Activated CD8-positive, alpha-beta memory T cell treated with anti-CD3 and anti-CD28 coated beads, Interleukin-2, amount 10 ng/mL, durations not matched to agents 7 days and 5 days (primary cell): ENCODE data around the gene RTL10. TPM values are rescaled to one million over a fixed set of nuclear protein-coding genes. Genes with fewer than 3 reads are reported as not detected.

ENCODE experiments used
- ATAC-seq: fragments of 150-1000 bp; cut with Tn5 transposase; one replicate; pipeline ENCODE4 v1.10.0; 2021; ENCODE audit warnings: moderate library complexity
- CTCF ChIA-PET: fragments of 350-600 bp; sonication (Branson Sonifier 250); formaldehyde crosslinking; loops from one replicate; lab custom pipeline; 2021; ENCODE audit warnings: antibody characterized with exemption; lab: Charles Lee
- DNase-seq: peaks from one replicate; pipeline ENCODE4 v3.0.0-alpha.2; 2020
- H3K27ac Mint-ChIP-seq: one replicate; pipeline ENCODE4 v1.8.0; 2021; ENCODE audit warnings: mild to moderate bottlenecking, mixed read lengths
- H3K27me3 Mint-ChIP-seq: one replicate; pipeline ENCODE4 v1.8.0; 2021; ENCODE audit warnings: mixed read lengths
- H3K36me3 Mint-ChIP-seq: one replicate; pipeline ENCODE4 v1.8.0; 2021; ENCODE audit warnings: mild to moderate bottlenecking, mixed read lengths
- H3K4me1 Mint-ChIP-seq: one replicate; pipeline ENCODE4 v1.8.0; 2021; ENCODE audit warnings: mixed read lengths
- H3K4me3 Mint-ChIP-seq: one replicate; pipeline ENCODE4 v1.8.0; 2021; ENCODE audit warnings: mild to moderate bottlenecking, moderate library complexity, mixed read lengths
- H3K9me3 Mint-ChIP-seq: one replicate; pipeline ENCODE4 v1.8.0; 2022; ENCODE audit warnings: low read depth, mixed read lengths
- total RNA-seq, 2 experiments: library from RNA; stranded (reverse); gene quantifications; one replicate each; pipeline ENCODE4 v1.2.3, GENCODE V29; 2021

RTL10 gene, protein sequence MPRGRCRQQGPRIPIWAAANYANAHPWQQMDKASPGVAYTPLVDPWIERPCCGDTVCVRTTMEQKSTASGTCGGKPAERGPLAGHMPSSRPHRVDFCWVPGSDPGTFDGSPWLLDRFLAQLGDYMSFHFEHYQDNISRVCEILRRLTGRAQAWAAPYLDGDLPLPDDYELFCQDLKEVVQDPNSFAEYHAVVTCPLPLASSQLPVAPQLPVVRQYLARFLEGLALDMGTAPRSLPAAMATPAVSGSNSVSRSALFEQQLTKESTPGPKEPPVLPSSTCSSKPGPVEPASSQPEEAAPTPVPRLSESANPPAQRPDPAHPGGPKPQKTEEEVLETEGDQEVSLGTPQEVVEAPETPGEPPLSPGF
- 10 to 100 TPM; 12.8 to 15.9 TPM for total RNA-seq

DNA sequence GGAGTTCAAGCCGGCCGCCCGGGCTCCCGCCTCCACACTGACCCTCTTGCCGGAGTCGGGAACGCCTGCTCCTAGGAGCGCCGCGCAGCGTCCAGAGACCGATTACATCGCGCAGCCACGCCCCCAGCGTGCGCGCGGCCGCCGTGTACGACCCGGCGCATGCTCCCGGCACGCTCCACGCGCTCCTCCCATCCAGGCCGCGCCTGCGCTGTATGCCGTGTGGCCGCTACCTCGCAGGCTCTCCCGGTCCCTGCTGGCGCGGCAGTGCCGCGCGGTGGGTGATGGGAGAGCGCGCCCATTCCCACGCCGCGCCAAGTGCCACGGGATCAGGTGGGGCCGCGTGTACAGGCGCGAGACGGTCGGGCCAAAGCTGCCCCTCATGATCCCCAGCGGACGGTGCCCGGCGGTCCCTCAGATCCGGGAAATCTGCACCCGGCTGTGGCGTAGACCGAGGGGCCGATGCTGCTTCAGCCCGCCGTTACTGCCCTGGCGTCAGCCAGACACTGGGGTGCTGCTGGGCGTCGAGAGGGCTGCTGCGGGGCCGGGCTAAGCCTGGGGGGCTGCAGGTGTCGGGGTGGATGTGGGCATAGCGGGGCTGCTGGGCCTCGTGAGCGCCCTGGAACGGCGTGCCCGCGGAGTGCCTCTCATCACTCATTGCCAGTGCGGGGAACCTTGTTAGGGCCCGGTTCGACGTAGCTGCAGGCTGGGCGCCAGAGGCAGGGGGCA, at the start of gene RTL10, which contains the start of gene GNB1L:
RTL10 (minus strand) TSS at position 97 of the 726 bp plus-strand sequence. CDS start 2,613 bp downstream, outside the sequence.
GNB1L (minus strand) TSS at position 97 of the 726 bp plus-strand sequence. CDS start 33,519 bp downstream, outside the sequence.
- CTCF ChIA-PET = interaction anchor here (0.7 to 1.7 kb wide), 7 partner anchors 9 to 136 kb away, joined by 3 to 8 read pairs (median 3); no protein-coding TSS in a partner anchor
- peak; percentile 96 for DNase-seq
- Mint-ChIP-seq H3K4me3 (peak within 1 kb of the TSS; percentile 84), H3K27ac (peak within 1 kb of the TSS; percentile 94), H3K36me3 (peaks cover 10% of the 10 kb centered on the region), H3K9me3 (no peaks in the 10 kb centered on the region), H3K27me3 (no peaks in the 10 kb centered on the region), H3K4me1 (peaks cover 37% of the 10 kb centered on the region)
- ATAC-seq = peak; percentile 94

DNA sequence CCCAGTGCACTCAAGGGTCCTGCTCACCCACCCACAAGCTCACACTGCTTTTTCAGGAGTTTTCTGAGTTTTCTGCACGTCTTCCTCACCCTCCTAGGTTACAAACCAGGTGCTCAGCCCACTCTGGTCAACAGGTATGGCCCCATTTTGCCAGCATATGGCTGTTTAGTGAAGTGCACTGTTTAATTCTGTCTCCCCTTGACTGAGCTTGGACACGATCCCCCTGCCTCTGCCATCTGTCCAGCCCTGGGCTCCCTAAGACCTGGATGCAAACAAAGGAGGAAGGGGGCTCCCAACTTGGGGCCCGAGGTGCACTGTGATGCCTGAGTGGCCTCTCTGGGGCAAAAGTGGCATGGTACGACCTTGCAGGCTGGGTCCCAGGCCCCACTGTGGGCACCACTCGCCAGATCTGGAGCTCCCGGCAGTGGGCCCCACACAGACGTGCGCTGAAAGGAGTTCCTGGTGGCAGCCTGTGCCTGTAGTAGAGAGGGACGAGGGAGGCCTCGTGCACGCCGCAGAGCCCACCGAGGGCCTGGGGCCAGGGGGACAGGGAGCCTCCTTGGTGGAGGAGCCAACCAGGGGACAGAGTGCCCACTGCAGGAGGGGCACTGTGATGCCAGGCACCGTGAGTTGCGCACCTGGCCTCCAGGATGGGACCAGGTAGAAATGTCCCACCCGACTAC, 49.6 kb upstream of the RTL10 start:
- Mint-ChIP-seq H3K36me3 (no peaks in the 10 kb centered on the region), H3K27ac (no peak overlapping the region), H3K4me3 (no peak overlapping the region), H3K9me3 (no peaks in the 10 kb centered on the region), H3K4me1 (no peaks in the 10 kb centered on the region), H3K27me3 (no peaks in the 10 kb centered on the region)
- no peak for ATAC-seq
- no peak for DNase-seq
- CTCF ChIA-PET = interaction anchor here (6.2 kb wide), 1 partner anchor 174 kb away, joined by 35 read pairs; no protein-coding TSS in a partner anchor

DNA sequence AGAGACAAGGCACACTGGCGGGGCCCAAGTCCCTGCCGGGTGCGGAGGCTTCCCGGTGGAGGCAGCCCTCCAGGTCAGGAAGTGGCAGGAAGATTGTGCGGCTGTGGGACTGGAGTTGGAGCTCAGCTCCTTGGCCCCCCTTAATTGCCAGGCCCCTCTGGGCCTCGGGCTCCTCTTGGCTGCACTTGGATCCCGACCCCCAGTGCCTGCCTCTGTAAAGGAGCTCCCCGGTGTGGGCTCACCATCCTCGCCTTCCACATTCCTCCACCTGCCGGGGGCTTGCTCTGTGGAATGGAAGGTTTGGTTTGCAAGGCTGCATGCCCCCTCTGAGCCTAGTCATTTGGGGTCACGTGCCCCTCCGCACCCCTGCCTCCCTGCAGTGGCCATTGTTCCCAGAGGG, 48.8 kb upstream of the RTL10 start:
- DNase-seq = no peak
- no peak for ATAC-seq
- Mint-ChIP-seq H3K4me1 (no peaks in the 10 kb centered on the region), H3K27me3 (no peaks in the 10 kb centered on the region), H3K27ac (no peak overlapping the region), H3K4me3 (no peak overlapping the region), H3K9me3 (no peaks in the 10 kb centered on the region), H3K36me3 (no peaks in the 10 kb centered on the region)
- CTCF ChIA-PET = interaction anchor here (6.2 kb wide), 1 partner anchor 173 kb away, joined by 35 read pairs; no protein-coding TSS in a partner anchor

DNA sequence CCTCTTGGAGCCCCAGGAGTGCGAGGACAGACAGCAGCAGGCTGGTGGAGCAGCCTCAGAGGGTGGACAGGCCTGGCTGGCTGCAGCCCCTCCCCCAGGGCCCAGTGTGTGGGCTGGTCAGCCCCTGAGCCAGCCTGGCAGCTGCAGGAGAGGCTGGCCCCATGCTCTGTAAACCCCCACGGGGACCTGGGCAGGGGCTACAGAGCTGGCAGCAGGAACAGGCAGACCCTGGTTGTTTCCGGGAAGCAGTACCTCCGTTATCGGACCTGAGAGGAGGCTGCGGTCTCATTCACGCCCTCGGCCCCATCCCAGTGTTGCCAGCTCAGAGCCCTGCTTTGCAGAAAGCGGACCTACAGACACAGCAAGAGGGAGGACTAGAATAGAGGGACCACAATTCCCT, 48.4 kb upstream of the RTL10 start:
- ATAC-seq (no peak), DNase-seq (no peak)
- no peaks in the 10 kb centered on the region for H3K4me1 Mint-ChIP-seq
- H3K27ac Mint-ChIP-seq = no peak overlapping the region
- no peaks in the 10 kb centered on the region for H3K9me3 Mint-ChIP-seq
- CTCF ChIA-PET = interaction anchor here (6.2 kb wide), 1 partner anchor 172 kb away, joined by 35 read pairs; no protein-coding TSS in a partner anchor
- no peaks in the 10 kb centered on the region for H3K36me3 Mint-ChIP-seq
- H3K4me3 Mint-ChIP-seq = no peak overlapping the region
- no peaks in the 10 kb centered on the region for H3K27me3 Mint-ChIP-seq

DNA sequence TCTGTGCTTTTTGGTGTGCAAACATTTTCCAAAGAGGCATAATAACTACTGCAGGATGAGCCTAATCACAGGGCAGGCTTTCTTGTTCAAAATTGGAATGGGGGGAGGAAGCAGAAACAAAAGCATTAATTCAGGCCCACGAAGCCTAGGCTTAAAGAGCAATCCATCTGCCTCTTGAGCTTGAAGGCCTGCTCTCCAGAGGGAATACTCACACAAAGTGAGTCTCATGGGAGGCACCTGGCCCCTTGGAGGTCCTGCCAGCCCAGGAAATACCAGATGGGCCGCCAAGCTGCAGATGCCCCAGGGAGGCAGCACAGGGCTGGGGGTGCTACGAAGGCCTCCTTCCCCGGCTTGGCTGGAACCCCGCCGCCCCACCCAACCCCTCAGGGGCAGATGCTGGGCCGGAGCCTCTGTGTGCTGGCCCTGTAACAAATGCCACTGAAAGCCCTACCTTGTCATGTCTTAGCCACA, 47.6 kb upstream of the RTL10 start:
- no peak for ATAC-seq

DNA sequence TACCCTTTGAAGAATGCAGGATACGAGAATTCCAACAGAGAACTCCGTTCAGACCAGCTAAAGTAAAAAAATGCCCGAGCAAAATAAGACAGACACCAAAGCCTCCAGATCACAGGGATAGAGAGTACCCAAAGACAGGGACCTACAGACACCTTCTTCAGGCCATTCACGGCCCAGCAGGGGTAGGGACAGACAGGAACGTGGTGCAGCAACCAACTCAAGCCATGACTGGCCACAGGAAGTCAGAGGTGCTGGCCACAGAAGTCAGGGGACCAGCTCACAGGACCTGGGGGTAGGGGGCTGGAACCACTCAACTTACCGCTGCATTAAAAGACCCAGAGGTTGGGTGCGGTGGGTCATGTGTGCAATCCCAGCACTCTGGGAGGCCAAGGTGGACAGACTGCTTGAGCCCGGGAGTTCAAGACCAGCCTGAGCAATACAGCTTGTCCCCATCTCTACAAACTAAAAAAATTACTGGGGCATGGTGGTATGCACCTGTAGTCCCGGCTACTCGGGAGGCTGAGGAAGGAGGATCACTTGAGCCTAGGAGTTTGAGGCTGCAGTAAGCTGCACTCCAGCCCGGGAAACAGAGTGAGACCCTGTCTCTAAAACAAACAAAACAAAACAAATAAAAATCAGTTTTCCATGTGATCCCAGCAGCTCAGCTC, 47.0 kb upstream of the RTL10 start:
- peak overlapping the region; percentile 40 for H3K27ac Mint-ChIP-seq
- H3K9me3 Mint-ChIP-seq = no peaks in the 10 kb centered on the region
- no peaks in the 10 kb centered on the region for H3K27me3 Mint-ChIP-seq
- CTCF ChIA-PET = interaction anchor here (1.6 to 6.2 kb wide), 3 partner anchors 9 to 171 kb away, joined by 4 to 35 read pairs (median 9); no protein-coding TSS in a partner anchor
- H3K4me3 Mint-ChIP-seq = no peak overlapping the region
- DNase-seq = no peak
- H3K4me1 Mint-ChIP-seq = no peaks in the 10 kb centered on the region
- ATAC-seq = no peak
- H3K36me3 Mint-ChIP-seq = no peaks in the 10 kb centered on the region

More for the DNA sequence above, 47.6 kb upstream of the RTL10 start:
- no peak for DNase-seq
- no peak overlapping the region for H3K27ac Mint-ChIP-seq
- no peaks in the 10 kb centered on the region for H3K9me3 Mint-ChIP-seq
- no peaks in the 10 kb centered on the region for H3K36me3 Mint-ChIP-seq
- no peaks in the 10 kb centered on the region for H3K4me1 Mint-ChIP-seq
- no peak overlapping the region for H3K4me3 Mint-ChIP-seq
- CTCF ChIA-PET = interaction anchor here (2.1 to 6.2 kb wide), 2 partner anchors 8 to 172 kb away, joined by 9 to 35 read pairs; no protein-coding TSS in a partner anchor
- no peaks in the 10 kb centered on the region for H3K27me3 Mint-ChIP-seq

DNA sequence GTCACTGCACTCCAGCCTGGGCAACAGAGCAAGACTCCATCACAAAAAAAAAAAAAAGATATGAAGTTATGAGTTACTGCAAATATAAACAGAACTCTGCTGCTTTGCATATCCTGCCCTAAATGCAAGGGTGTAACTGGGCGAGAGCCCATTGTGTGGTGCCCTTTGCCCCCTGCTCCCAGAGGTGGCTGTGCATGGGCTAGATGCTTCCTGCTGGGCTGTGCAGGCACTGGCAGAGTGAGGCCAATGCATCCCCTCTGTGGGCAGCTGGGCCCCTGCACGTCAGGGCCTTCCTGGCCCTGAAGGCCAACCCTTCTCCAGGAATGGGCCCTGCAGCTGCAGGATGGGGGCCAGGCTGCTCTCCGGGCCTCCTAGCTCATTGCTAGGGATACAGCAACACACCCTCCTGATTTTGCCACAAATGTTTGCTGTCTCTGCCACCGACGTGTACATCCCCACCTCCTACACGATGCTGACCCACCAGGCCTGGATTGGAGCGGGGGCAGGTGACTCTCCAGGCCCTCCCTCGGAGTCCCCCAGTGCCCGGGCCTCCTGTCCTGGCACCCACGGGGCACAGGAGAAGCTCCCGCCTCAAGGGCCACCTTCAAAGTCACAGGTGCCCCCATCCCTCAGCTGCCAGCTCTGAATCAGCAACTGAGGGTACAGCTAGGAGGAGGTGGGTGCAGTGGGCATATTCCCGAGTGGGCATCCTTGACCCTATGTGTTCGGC, 46.2 kb upstream of the RTL10 start:
- Mint-ChIP-seq H3K27me3 (no peaks in the 10 kb centered on the region), H3K4me1 (no peaks in the 10 kb centered on the region), H3K4me3 (no peak overlapping the region), H3K9me3 (no peaks in the 10 kb centered on the region), H3K27ac (no peak overlapping the region), H3K36me3 (no peaks in the 10 kb centered on the region)
- ATAC-seq = no peak
- DNase-seq = no peak
- CTCF ChIA-PET = interaction anchor here (1.6 to 6.2 kb wide), 3 partner anchors 9 to 170 kb away, joined by 4 to 35 read pairs (median 9); no protein-coding TSS in a partner anchor

DNA sequence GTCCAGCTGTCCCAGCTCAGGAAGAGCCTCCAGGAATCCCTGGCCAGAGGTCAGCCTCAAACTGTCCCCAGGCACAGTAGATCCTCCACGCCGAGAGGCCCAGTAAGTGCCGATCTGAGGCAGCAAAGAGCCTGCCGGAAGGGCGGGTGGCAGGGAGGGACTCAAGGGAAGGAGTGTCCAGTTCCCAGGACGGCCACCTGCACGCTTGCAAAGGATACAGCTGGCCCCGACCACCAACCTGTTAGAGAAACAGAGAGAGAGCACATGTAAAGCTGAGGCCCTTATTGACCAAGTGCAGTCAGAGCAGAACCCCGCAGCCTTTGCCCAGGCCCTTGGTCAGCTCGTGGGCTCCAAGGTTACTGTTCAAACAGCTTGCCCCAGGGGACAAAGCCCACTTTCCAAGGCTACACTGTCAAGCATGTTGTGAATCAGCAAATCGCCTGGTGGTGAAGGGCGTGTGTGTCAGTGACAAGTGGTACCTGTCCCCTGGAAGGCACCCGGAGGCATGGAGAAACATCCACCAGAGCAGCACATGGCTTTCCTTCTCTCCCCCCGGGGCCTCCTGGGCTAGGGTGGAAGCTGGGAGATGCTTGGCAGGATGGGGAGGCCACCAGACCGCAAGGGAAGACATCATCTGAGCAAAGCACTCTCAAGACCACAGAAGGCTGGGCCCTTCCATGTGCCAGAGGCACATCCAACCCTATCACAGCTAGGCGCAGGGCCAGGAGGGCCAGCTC, 44.3 kb upstream of the RTL10 start:
- no peak overlapping the region for H3K27ac Mint-ChIP-seq
- H3K9me3 Mint-ChIP-seq = no peaks in the 10 kb centered on the region
- no peak for ATAC-seq
- no peaks in the 10 kb centered on the region for H3K36me3 Mint-ChIP-seq
- no peak overlapping the region for H3K4me3 Mint-ChIP-seq
- no peaks in the 10 kb centered on the region for H3K27me3 Mint-ChIP-seq
- CTCF ChIA-PET = interaction anchor here (1.0 kb wide), 1 partner anchor 168 kb away, joined by 4 read pairs; no protein-coding TSS in a partner anchor
- no peak for DNase-seq
- no peaks in the 10 kb centered on the region for H3K4me1 Mint-ChIP-seq

DNA sequence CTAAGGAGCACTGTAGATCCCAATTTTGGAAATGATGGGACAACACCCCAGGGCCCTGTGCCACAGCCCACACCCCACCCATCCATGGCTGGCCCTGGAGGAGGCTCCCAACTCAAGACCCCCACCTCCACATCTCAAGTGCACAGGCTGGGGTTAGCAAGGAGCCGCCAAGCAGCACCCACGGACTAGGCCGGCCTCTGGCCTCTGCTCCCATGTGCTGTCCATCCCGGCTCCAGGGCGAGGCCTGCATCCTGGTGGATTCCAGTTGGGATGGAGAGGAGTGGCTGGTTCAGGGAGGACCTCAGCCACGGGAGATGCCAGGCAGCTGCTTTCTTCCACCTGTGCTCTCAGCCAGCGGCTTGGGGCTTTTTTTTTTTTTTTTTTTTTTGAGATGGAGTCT, 43.5 kb upstream of the RTL10 start:
- H3K4me3 Mint-ChIP-seq = no peak overlapping the region
- CTCF ChIA-PET = interaction anchor here (1.1 kb wide), 1 partner anchor 12 kb away, joined by 6 read pairs; no protein-coding TSS in a partner anchor
- no peaks in the 10 kb centered on the region for H3K9me3 Mint-ChIP-seq
- H3K4me1 Mint-ChIP-seq = no peaks in the 10 kb centered on the region
- no peak for ATAC-seq
- no peaks in the 10 kb centered on the region for H3K36me3 Mint-ChIP-seq
- no peaks in the 10 kb centered on the region for H3K27me3 Mint-ChIP-seq
- no peak for DNase-seq
- no peak overlapping the region for H3K27ac Mint-ChIP-seq

DNA sequence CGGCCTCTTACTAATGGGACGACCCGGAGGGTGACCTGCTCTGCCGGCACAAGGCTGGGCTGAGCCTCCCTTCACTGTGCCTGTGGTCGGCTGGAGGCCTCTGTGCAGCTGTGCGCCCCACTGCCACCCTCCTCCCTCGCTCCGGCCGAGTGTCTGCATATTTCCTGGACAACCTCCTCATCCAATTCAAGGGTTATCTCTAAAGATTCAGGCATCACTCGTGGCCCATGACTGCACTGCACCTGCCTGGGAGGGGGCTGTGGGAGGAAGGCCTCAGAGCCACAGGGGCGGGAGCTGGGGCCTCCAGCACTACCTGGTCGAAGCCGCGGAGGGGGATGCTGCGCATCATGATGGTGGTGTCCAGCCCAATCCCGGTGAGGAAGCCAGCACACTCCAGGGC, 43.1 kb upstream of the RTL10 start:
- peaks cover 3% of the 10 kb centered on the region for H3K4me1 Mint-ChIP-seq
- CTCF ChIA-PET = interaction anchor here (1.1 to 1.5 kb wide), 2 partner anchors 13 to 167 kb away, joined by 5 to 6 read pairs; no protein-coding TSS in a partner anchor
- no peak for DNase-seq
- no peaks in the 10 kb centered on the region for H3K27me3 Mint-ChIP-seq
- H3K9me3 Mint-ChIP-seq = no peaks in the 10 kb centered on the region
- ATAC-seq = no peak
- H3K4me3 Mint-ChIP-seq = no peak overlapping the region
- no peaks in the 10 kb centered on the region for H3K36me3 Mint-ChIP-seq
- H3K27ac Mint-ChIP-seq = no peak overlapping the region

DNA sequence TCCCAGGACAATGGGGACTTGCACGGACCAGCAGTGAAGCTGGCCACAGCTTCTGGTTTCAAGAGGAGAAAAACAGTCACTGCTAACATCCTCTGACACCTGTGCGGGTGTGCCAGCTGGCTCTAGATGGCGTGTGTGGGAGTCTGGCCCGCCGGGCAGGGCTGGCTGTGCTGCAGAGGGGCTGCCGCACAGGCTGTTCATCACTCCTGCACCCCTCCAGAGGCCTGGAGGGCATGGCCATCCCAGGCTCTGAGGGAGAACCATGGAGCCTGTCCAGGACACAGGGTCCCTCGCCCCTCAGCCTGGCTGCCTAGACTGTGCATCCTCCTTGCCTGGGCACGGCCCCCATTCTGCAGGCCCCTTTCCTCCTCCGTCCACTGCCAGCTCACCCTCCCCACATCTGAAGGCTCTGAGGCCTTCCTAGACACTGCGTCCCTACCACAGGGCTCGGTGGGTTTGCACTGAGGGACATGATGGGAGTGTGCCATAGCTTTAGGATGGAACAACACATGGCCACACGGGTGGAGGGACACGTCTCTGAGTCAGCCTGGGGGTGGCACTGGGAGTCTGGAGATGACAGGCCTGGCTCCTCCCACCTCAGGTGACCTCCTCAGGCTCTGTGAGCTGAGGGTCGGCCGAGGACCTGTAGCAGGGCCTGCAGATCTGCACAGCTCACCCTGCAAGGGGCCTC, 42.1 kb upstream of the RTL10 start:
- CTCF ChIA-PET = interaction anchor here (0.9 to 1.5 kb wide), 3 partner anchors 10 to 166 kb away, joined by 3 to 6 read pairs (median 5); no protein-coding TSS in a partner anchor
- Mint-ChIP-seq H3K4me3 (no peak overlapping the region), H3K27me3 (no peaks in the 10 kb centered on the region), H3K36me3 (no peaks in the 10 kb centered on the region), H3K9me3 (no peaks in the 10 kb centered on the region), H3K4me1 (peaks cover 11% of the 10 kb centered on the region), H3K27ac (no peak overlapping the region)
- no peak for ATAC-seq
- DNase-seq = no peak
